HFFc6 (cell line): ENCODE data around the gene ZCCHC10. TPM values are rescaled to one million over a fixed set of nuclear protein-coding genes. Genes with fewer than 3 reads are reported as not detected.

Experiments used
- DNase-seq: peaks from one replicate; pipeline ENCODE4 v3.0.0-alpha.2; 2018
- H3K27ac Mint-ChIP-seq: 2 replicates; pipeline ENCODE4 v1.8.0; 2020; ENCODE audit warnings: mild to moderate bottlenecking, mixed read lengths
- H3K27me3 Mint-ChIP-seq: 2 replicates; pipeline ENCODE4 v1.8.0; 2021; ENCODE audit warnings: mild to moderate bottlenecking, moderate library complexity, mixed read lengths; ENCODE audit not compliant: insufficient read depth
- H3K36me3 Mint-ChIP-seq: 2 replicates; pipeline ENCODE4 v1.8.0; 2021; ENCODE audit warnings: low read depth, mixed read lengths
- H3K4me1 Mint-ChIP-seq: 2 replicates; pipeline ENCODE4 v1.8.0; 2020; ENCODE audit warnings: low read depth, mixed read lengths
- H3K4me3 Mint-ChIP-seq: 2 replicates; pipeline ENCODE4 v1.8.0; 2020; ENCODE audit warnings: mild to moderate bottlenecking, moderate library complexity, mixed read lengths
- H3K9me3 Mint-ChIP-seq: 2 replicates; pipeline ENCODE4 v1.8.0; 2020; ENCODE audit warnings: mild to moderate bottlenecking, mixed read lengths
- CTCF ChIP-seq: fragments of 200-600 bp; sonication (generic); IDR thresholded peaks from 2 replicates; pipeline ENCODE4 v1.5.0; 2021; ENCODE audit warnings: antibody characterized with exemption, mild to moderate bottlenecking
- total RNA-seq, 6 experiments: library from RNA; stranded (reverse); fragmentation: NEBNext Ultra II Directional; extraction: Animal tissue kit (Norgen Biotek cat#: 25700); gene quantifications; 2 replicates in 1 of 6; 3 replicates in 5 of 6; pipeline ENCODE4 v1.2.3, GENCODE V29; 2021

ZCCHC10 gene
- total RNA-seq, 6 experiments from 2014 or later = 11.0 to 19.8 (median 17.4) TPM

- no peak for DNase-seq
- H3K9me3 Mint-ChIP-seq = no peaks in the 10 kb centered on the region
- no peaks in the 10 kb centered on the region for H3K27me3 Mint-ChIP-seq
- peaks cover 18% of the 10 kb centered on the region for H3K4me1 Mint-ChIP-seq
- no peak overlapping the region for H3K27ac Mint-ChIP-seq
- no peak overlapping the region for H3K4me3 Mint-ChIP-seq
- no peak for TF ChIP-seq CTCF
- H3K36me3 Mint-ChIP-seq = no peaks in the 10 kb centered on the region
Observed at GRCh38 chr5:133035224-133035623, 8.9 kb upstream of the ZCCHC10 start.

- DNase-seq = no peak
- no peak overlapping the region for H3K4me3 Mint-ChIP-seq
- peaks cover 23% of the 10 kb centered on the region for H3K4me1 Mint-ChIP-seq
- H3K9me3 Mint-ChIP-seq = no peaks in the 10 kb centered on the region
- H3K27ac Mint-ChIP-seq = no peak overlapping the region
- no peaks in the 10 kb centered on the region for H3K36me3 Mint-ChIP-seq
- H3K27me3 Mint-ChIP-seq = no peaks in the 10 kb centered on the region; the same call in 1 of the 2 replicates
- TF ChIP-seq CTCF = no peak
Observed at GRCh38 chr5:133034064-133034463, 7.7 kb upstream of the ZCCHC10 start.

GRCh38 chr5:133032852-133033742, 6.7 kb upstream of the ZCCHC10 start:
- Mint-ChIP-seq H3K27me3 (no peaks in the 10 kb centered on the region; the same call in 1 of the 2 replicates), H3K4me3 (no peak overlapping the region), H3K9me3 (no peaks in the 10 kb centered on the region), H3K36me3 (no peaks in the 10 kb centered on the region), H3K27ac (no peak overlapping the region; the same call in 1 of the 2 replicates), H3K4me1 (peaks cover 18% of the 10 kb centered on the region)
- no peak for DNase-seq
- TF ChIP-seq CTCF = no peak

- no peak overlapping the region for H3K4me3 Mint-ChIP-seq
- peaks cover 33% of the 10 kb centered on the region for H3K4me1 Mint-ChIP-seq
- H3K36me3 Mint-ChIP-seq = peaks cover 3% of the 10 kb centered on the region
- no peak overlapping the region for H3K27ac Mint-ChIP-seq
- H3K27me3 Mint-ChIP-seq = no peaks in the 10 kb centered on the region; the same call in 1 of the 2 replicates
- TF ChIP-seq CTCF = no peak
- H3K9me3 Mint-ChIP-seq = no peaks in the 10 kb centered on the region
- no peak for DNase-seq
Observed at GRCh38 chr5:133030343-133031005, 4.1 kb upstream of the ZCCHC10 start.

- no peak for DNase-seq
- peaks cover 6% of the 10 kb centered on the region for H3K36me3 Mint-ChIP-seq
- no peaks in the 10 kb centered on the region; the same call in 1 of the 2 replicates for H3K27me3 Mint-ChIP-seq
- no peaks in the 10 kb centered on the region for H3K9me3 Mint-ChIP-seq
- H3K4me3 Mint-ChIP-seq = no peak overlapping the region
- TF ChIP-seq CTCF = no peak
- H3K27ac Mint-ChIP-seq = no peak overlapping the region
- H3K4me1 Mint-ChIP-seq = peaks cover 39% of the 10 kb centered on the region
Observed at GRCh38 chr5:133029416-133029815, 3.1 kb upstream of the ZCCHC10 start.
